Gastroesophageal sphincter (tissue), 3 donors: ENCODE results near the gene CBY3.

Source experiments
- POLR2AphosphoS5 ChIP-seq: sonication (generic); formaldehyde crosslinking; IDR thresholded peaks from one replicate; pipeline ENCODE4 v1.6.1; 2017; ENCODE audit warnings: antibody characterized with exemption
- TF ChIP-seq, protein P1 (sequence below), 4 experiments: fragments of 200-600 bp in 2 of 4; fragments of 450-650 bp in 2 of 4; sonication (generic) in 1 of 4; IDR thresholded peaks; one replicate each; pipeline ENCODE4 v1.5.1; 2017 to 2019; ENCODE audit warnings: antibody characterized with exemption in 4 of 4, mild to moderate bottlenecking in 2 of 4, moderate library complexity in 2 of 4

DNA sequence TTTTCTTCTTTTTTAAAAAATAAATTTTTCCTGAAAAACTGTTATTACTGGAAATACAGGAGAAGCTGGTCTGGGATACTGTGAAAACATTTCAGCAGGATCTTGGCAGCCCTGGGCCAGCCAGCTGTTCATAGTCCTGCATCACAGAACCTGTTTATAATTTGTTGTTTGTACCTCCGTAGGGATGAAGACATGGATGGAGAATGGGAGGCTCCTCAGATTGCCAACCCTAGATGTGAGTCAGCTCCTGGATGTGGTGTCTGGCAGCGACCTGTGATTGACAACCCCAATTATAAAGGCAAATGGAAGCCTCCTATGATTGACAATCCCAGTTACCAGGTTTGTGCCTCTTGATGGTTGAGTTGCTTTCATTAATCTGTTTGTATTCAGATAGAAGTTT lies 39.4 kb upstream of the CBY3 start:
- TF ChIP-seq, protein P1, sequence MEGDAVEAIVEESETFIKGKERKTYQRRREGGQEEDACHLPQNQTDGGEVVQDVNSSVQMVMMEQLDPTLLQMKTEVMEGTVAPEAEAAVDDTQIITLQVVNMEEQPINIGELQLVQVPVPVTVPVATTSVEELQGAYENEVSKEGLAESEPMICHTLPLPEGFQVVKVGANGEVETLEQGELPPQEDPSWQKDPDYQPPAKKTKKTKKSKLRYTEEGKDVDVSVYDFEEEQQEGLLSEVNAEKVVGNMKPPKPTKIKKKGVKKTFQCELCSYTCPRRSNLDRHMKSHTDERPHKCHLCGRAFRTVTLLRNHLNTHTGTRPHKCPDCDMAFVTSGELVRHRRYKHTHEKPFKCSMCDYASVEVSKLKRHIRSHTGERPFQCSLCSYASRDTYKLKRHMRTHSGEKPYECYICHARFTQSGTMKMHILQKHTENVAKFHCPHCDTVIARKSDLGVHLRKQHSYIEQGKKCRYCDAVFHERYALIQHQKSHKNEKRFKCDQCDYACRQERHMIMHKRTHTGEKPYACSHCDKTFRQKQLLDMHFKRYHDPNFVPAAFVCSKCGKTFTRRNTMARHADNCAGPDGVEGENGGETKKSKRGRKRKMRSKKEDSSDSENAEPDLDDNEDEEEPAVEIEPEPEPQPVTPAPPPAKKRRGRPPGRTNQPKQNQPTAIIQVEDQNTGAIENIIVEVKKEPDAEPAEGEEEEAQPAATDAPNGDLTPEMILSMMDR (IDR thresholded peaks at IDR 0.05) = no peak
- no peak for TF ChIP-seq POLR2AphosphoS5
